Hepatocyte (in vitro differentiated cells): ENCODE measurements around the gene PLA2G4D. TPM values are rescaled to one million over a fixed set of nuclear protein-coding genes. Genes with fewer than 3 reads are reported as not detected.

Source experiments
- DNase-seq: peaks from one replicate; pipeline ENCODE4 v3.0.0-alpha.2; 2016; ENCODE audit warnings: low spot score
- H2AFZ ChIP-seq: fragments of 200-600 bp; sonication (generic); 2 replicates; pipeline ENCODE4 v1.6.0; 2016; ENCODE audit warnings: antibody characterized with exemption, mild to moderate bottlenecking
- H3K27ac ChIP-seq: fragments of 200-600 bp; sonication (generic); 2 replicates; pipeline ENCODE4 v1.5.1; 2016; ENCODE audit warnings: mild to moderate bottlenecking
- H3K27me3 ChIP-seq: fragments of 200-600 bp; sonication (generic); 2 replicates; pipeline ENCODE4 v1.6.1; 2016
- H3K36me3 ChIP-seq: fragments of 200-600 bp; sonication (generic); replicated peaks from 2 replicates; pipeline ENCODE4 v1.5.1; 2016; ENCODE audit warnings: low read depth; ENCODE audit not compliant: insufficient read depth
- H3K4me1 ChIP-seq: fragments of 200-600 bp; sonication (generic); 2 replicates; pipeline ENCODE4 v1.5.1; 2016; ENCODE audit warnings: mild to moderate bottlenecking, moderate library complexity; ENCODE audit not compliant: insufficient read depth
- H3K4me2 ChIP-seq: fragments of 200-600 bp; sonication (generic); 2 replicates; pipeline ENCODE4 v1.6.0; 2016
- H3K4me3 ChIP-seq: fragments of 200-600 bp; sonication (generic); 2 replicates; pipeline ENCODE4 v1.5.1; 2016; ENCODE audit warnings: mild to moderate bottlenecking
- H3K79me2 ChIP-seq: fragments of 200-600 bp; sonication (generic); 2 replicates; pipeline ENCODE4 v1.6.0; 2017; ENCODE audit warnings: mild to moderate bottlenecking
- H3K9me2 ChIP-seq: fragments of 200-600 bp; sonication (generic); replicated peaks from 2 replicates; pipeline ENCODE4 v1.6.0; 2017; ENCODE audit warnings: mild to moderate bottlenecking; ENCODE audit not compliant: insufficient read depth
- H3K9me3 ChIP-seq: fragments of 200-600 bp; sonication (generic); 2 replicates; pipeline ENCODE4 v1.5.1; 2016; ENCODE audit warnings: low read depth, mild to moderate bottlenecking
- H4K20me1 ChIP-seq: fragments of 200-600 bp; sonication (generic); 2 replicates; pipeline ENCODE4 v1.6.0; 2016; ENCODE audit warnings: mild to moderate bottlenecking; ENCODE audit not compliant: insufficient read depth, poor library complexity, severe bottlenecking
- CTCF ChIP-seq: fragments of 200-600 bp; sonication (generic); IDR thresholded peaks from 2 replicates; pipeline ENCODE4 v1.5.1; 2016; ENCODE audit warnings: antibody characterized with exemption, mild to moderate bottlenecking; ENCODE audit not compliant: poor library complexity
- EZH2 ChIP-seq: fragments of 200-600 bp; sonication (generic); IDR thresholded peaks from 2 replicates; pipeline ENCODE4 v1.6.1; 2016; ENCODE audit warnings: antibody characterized with exemption, mild to moderate bottlenecking, borderline replicate concordance
- EZH2phosphoT487 ChIP-seq: fragments of 200-600 bp; sonication (generic); IDR thresholded peaks from one replicate; pipeline ENCODE4 v1.6.1; 2018; ENCODE audit warnings: antibody characterized with exemption, mild to moderate bottlenecking, low read depth, moderate library complexity; ENCODE audit not compliant: unreplicated experiment, severe bottlenecking
- WGBS: methylation state at CpG from one replicate; pipeline ENCODE4 v1.1.6; 2016; ENCODE audit warnings: low lambda C conversion rate; ENCODE audit errors: missing lambda C conversion rate; 5-methylcytosine and 5-hydroxymethylcytosine counted together
- polyA plus RNA-seq: library from polyadenylated mRNA; unstranded; fragments of >200 nt; fragmentation: Nextera tagmentation; extraction: Ambion mirVana; gene quantifications from 2 replicates; pipeline ENCODE4 v1.2.1, GENCODE V29; 2016
- total RNA-seq: library from RNA; depleted of rRNA; stranded (reverse); fragments of >200 nt; gene quantifications from 2 replicates; pipeline ENCODE4 v1.2.3, GENCODE V29; 2014

The PLA2G4D gene
- total and polyA plus RNA-seq, 2 experiments from 2014 or later = 0.17 TPM; not detected in 1

DNA sequence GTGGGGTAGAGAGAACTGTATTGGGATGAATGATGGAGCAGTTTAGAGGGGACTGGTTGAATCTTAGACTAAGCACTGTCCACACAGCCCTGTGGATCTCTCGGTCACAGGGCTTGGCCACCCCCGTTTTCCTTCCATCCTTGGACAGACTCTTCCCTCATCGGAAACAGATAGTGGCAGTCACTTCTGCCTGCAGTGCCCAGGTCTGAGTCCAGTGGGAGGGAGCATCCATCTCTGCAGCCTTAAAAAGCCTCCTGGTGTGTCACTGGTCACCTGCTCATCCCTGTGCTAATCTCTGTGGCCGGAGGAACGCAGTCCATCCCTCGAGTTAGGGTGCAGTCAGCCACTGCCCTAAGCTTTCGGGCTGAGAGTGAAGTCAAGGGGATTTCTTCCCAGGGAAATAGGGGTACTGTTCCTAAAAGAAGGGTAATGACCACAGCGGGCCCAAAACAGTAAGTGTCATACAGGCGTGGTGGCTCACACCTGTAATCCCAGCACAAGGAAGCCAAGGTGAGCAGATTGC is 32.0 kb downstream of the PLA2G4D start:
- H3K9me2 ChIP-seq = no peaks in the 10 kb centered on the region
- no peak overlapping the region for H3K4me2 ChIP-seq
- H3K27ac ChIP-seq = no peak overlapping the region
- H3K36me3 ChIP-seq = no peaks in the 10 kb centered on the region
- TF ChIP-seq EZH2phosphoT487 (no peak), EZH2 (no peak), CTCF (no peak)
- no peaks in the 10 kb centered on the region for H3K9me3 ChIP-seq
- 91% methylated on average over 9 of the region's 9 CpGs for WGBS
- no peaks in the 10 kb centered on the region for H4K20me1 ChIP-seq
- no peak for DNase-seq
- no peaks in the 10 kb centered on the region for H3K79me2 ChIP-seq
- no peaks in the 10 kb centered on the region for H3K27me3 ChIP-seq
- no peak overlapping the region for H3K4me3 ChIP-seq
- H2AFZ ChIP-seq = no peak overlapping the region
- H3K4me1 ChIP-seq = peaks cover 6% of the 10 kb centered on the region

DNA sequence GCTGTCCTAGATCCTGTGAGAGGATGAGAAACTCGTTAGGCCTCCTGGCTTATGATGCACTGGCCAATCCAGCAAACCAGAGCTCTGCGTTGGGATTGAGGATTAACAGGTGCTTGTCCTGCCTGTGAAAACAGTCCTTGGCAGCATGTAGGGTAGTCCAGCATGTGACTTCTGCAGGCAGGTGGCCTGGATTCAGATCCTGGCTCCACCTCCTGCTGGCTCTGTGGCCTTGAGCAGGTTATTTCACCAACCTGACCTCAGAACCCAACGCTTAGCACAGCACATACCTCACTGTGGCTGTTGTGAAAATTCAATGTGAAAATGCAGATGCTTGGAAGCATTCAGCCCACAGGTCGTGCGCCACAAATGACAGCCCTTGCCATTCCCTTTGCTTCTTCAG is 33.6 kb downstream of the PLA2G4D start:
- WGBS = 79% methylated on average over 5 of the region's 5 CpGs
- TF ChIP-seq EZH2 (no peak), EZH2phosphoT487 (no peak), CTCF (no peak)
- Histone ChIP-seq H3K9me3 (no peaks in the 10 kb centered on the region), H3K36me3 (no peaks in the 10 kb centered on the region), H3K4me2 (no peak overlapping the region), H4K20me1 (no peaks in the 10 kb centered on the region), H3K4me3 (no peak overlapping the region), H3K9me2 (no peaks in the 10 kb centered on the region), H3K27ac (no peak overlapping the region), H3K79me2 (no peaks in the 10 kb centered on the region), H3K4me1 (peaks cover 6% of the 10 kb centered on the region), H3K27me3 (no peaks in the 10 kb centered on the region), H2AFZ (no peak overlapping the region)
- DNase-seq = no peak

GRCh38 chr15:42060477-42060763 is 33.9 kb downstream of the PLA2G4D start:
- peaks cover 2% of the 10 kb centered on the region for H3K4me1 ChIP-seq
- no peak for DNase-seq
- no peaks in the 10 kb centered on the region for H3K9me2 ChIP-seq
- TF ChIP-seq CTCF (no peak), EZH2phosphoT487 (no peak), EZH2 (no peak)
- no peak overlapping the region for H2AFZ ChIP-seq
- 89% methylated on average over 3 of the region's 4 CpGs for WGBS
- H3K4me3 ChIP-seq = no peak overlapping the region
- no peaks in the 10 kb centered on the region for H3K79me2 ChIP-seq
- no peaks in the 10 kb centered on the region for H3K36me3 ChIP-seq
- no peaks in the 10 kb centered on the region for H3K9me3 ChIP-seq
- H3K27ac ChIP-seq = no peak overlapping the region
- H3K27me3 ChIP-seq = no peaks in the 10 kb centered on the region
- no peak overlapping the region for H3K4me2 ChIP-seq
- H4K20me1 ChIP-seq = no peaks in the 10 kb centered on the region

DNA sequence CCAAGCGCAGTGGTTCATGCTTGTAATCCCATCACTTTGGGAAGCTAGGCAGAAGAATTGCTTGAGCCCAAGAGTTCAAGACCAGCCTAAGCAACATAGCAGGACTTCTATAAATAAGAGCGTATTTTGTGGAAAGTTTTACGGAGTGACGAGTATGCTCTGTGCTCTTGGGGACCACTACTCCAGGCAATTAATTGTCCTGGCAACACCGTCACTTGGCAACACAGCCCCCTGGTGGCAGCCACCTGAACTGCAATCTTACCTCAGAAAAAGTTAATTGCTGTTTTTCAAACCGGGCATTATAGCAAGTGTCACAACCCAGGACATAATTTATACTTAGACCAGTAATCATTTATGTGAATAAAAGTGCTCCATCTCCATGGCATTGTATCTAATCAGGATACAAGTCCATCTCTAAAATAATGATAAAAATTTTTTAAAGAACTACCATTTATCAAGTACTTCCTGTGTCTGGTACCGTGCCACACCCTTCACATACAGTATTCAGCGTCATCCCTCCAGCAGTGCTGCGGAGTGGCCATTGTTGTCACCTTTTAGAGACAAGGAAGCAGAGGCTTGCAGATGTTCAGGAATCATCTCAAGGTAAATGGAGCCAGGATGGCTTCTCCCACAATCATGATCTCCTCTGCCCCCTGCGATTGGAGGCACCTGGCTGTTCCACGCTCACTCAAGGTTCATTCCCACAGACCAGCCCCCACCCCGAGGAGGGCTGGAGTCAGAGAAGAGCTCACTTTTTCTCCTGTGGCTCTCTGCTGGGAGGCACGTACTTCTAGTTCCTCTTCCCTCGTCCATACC is 34.5 kb downstream of the PLA2G4D start:
- no peaks in the 10 kb centered on the region for H3K4me1 ChIP-seq
- no peaks in the 10 kb centered on the region for H3K9me2 ChIP-seq
- WGBS = 49% methylated on average over 13 of the region's 14 CpGs
- H3K4me2 ChIP-seq = no peak overlapping the region
- no peaks in the 10 kb centered on the region for H3K36me3 ChIP-seq
- no peaks in the 10 kb centered on the region for H4K20me1 ChIP-seq
- no peaks in the 10 kb centered on the region for H3K27me3 ChIP-seq
- H3K79me2 ChIP-seq = no peaks in the 10 kb centered on the region
- no peaks in the 10 kb centered on the region for H3K9me3 ChIP-seq
- no peak overlapping the region for H3K4me3 ChIP-seq
- no peak overlapping the region for H2AFZ ChIP-seq
- TF ChIP-seq EZH2phosphoT487 (no peak), EZH2 (no peak), CTCF (peak; percentile 79)
- H3K27ac ChIP-seq = no peak overlapping the region
- peak; percentile 69 for DNase-seq
